ENCODE results near the gene SCFD2. TPM values are rescaled to one million over a fixed set of nuclear protein-coding genes. Genes with fewer than 3 reads are reported as not detected.
A peak's percentile ranks its signal among the peaks of the same experiment; 100 is the strongest.

SCFD2 gene
- total and polyA plus RNA-seq, 8 donors = 4.0 to 13.5 (median 8.9) TPM

GRCh38 chr4:52997132-52997416, 368.8 kb downstream of the SCFD2 start:
- H3K36me3 ChIP-seq = no peaks in the 10 kb centered on the region
- 77 to 89% methylated on average over 3 of the region's 3 CpGs for WGBS, 2 donors
- H3K9me3 ChIP-seq = no peaks in the 10 kb centered on the region
- H3K4me1 ChIP-seq = peaks cover 23 to 71% (median 37%) of the 10 kb centered on the region in 3 donors
- FAIRE-seq (no peak), DNase-seq (no peak), ATAC-seq (peak in 3 of 4 donors; percentile 21 to 51 (median 29))
- peak overlapping the region; percentile 3 to 66 (median 40) for H3K27ac ChIP-seq
- H3K27me3 ChIP-seq = no peaks in the 10 kb centered on the region
- no peak overlapping the region for H3K4me3 ChIP-seq
- no peak for TF ChIP-seq CTCF (IDR thresholded peaks at IDR 0.05)
- intact Hi-C loops (cut with DNase I) = no loop called here

DNA sequence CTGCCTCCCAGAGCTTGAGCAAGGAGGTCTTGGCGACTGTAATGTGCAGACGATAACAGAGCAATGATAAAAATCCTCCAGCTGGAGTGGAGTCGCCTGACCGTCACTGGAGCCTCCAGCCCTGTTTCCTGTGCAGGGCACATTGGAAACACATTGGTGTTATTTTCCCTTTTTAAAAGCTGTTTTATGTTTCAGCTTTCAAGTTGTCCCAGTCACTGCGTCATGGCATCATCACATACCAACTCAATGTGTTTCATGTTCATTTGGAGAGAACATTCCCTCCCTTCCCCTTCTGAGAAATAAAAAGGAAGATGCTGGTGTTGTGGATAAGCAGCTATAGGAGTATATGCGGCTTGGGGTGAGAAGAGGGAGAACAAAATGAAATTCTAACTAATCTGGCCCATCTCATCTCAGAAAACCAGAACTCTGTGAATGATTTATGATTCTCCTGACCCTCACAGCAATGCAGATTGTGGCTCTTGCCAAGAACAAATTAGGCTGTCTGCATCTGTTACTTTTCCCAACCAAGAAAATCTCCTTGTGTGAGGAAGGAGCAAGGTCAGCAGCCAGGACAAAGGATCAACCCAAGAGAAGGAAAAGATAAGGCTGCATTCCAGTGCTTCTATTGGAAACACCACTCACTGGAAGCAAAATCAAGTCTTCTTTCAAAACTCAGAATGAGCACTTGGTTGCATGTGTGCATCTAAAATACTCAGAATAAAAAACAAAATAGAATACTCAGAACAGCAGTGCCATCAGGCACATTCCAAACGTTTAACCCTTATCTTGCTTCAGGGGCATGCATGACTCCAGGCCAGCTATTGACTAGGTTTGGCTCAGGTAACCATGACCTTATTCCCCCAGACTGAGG, 369.4 kb downstream of the SCFD2 start:
- no peak for TF ChIP-seq CTCF (IDR thresholded peaks at IDR 0.05)
- whole genome bisulfite sequencing, 2 donors = 30 to 31% methylated on average over 7 of the region's 7 CpGs
- Histone ChIP-seq H3K4me3 (no peak overlapping the region), H3K9me3 (no peaks in the 10 kb centered on the region), H3K27me3 (no peaks in the 10 kb centered on the region), H3K36me3 (no peaks in the 10 kb centered on the region), H3K27ac (peak overlapping the region; percentile 3 to 71 (median 52)), H3K4me1 (peaks cover 23 to 71% (median 37%) of the 10 kb centered on the region in 3 donors)
- ATAC-seq (peak; percentile 85 to 93 (median 88)), FAIRE-seq (no peak), DNase-seq (peak in 3 of 6 donors; percentile 64 to 69 (median 67))
- intact Hi-C loops (cut with DNase I) = no loop called here

- intact Hi-C loops (cut with DNase I) = no loop called here
- ATAC-seq (peak in 3 of 4 donors; percentile 4 to 12 (median 9)), FAIRE-seq (no peak), DNase-seq (peak in 1 of 6 donors; percentile 42)
- no peak for TF ChIP-seq CTCF (IDR thresholded peaks at IDR 0.05)
- no peak overlapping the region for H3K4me3 ChIP-seq
- no peaks in the 10 kb centered on the region for H3K36me3 ChIP-seq
- peak overlapping the region; percentile 3 to 71 (median 52) for H3K27ac ChIP-seq
- H3K4me1 ChIP-seq = peaks cover 23 to 69% (median 37%) of the 10 kb centered on the region in 3 donors
- no peaks in the 10 kb centered on the region for H3K9me3 ChIP-seq
- no peaks in the 10 kb centered on the region for H3K27me3 ChIP-seq
- 81 to 88% methylated on average over 5 of the region's 5 CpGs for WGBS, 2 donors
These were observed 370.4 kb downstream of the SCFD2 start for GRCh38 chr4:52995360-52996030.

- no peaks in the 10 kb centered on the region for H3K9me3 ChIP-seq
- intact Hi-C loops (cut with DNase I) = no loop called here
- H3K36me3 ChIP-seq = no peaks in the 10 kb centered on the region
- 89 to 93% methylated on average over 4 of the region's 4 CpGs for WGBS, 2 donors
- FAIRE-seq = no peak
- H3K4me1 ChIP-seq = peaks cover 23 to 59% (median 37%) of the 10 kb centered on the region in 3 donors
- no peak for DNase-seq
- no peak for ATAC-seq
- no peak for TF ChIP-seq CTCF (IDR thresholded peaks at IDR 0.05)
- no peak overlapping the region for H3K4me3 ChIP-seq
- H3K27ac ChIP-seq = no peak overlapping the region
- H3K27me3 ChIP-seq = no peaks in the 10 kb centered on the region
These were observed 371.3 kb downstream of the SCFD2 start for GRCh38 chr4:52994567-52994966.
